Large intestine (tissue), 3 donors: ENCODE results near the gene TMEM47. TPM values are rescaled to one million over a fixed set of nuclear protein-coding genes. Genes with fewer than 3 reads are reported as not detected.
A peak's percentile ranks its signal among the peaks of the same experiment; 100 is the strongest.

Experiments
- DNase-seq, 2 donors: peaks; one replicate each; pipeline versions ENCODE4 v3.0.0 to v3.0.0-alpha.2; 2013
- H3K27ac ChIP-seq: one replicate; pipeline ENCODE4 v1.5.1; 2013; ENCODE audit warnings: low read length
- H3K27me3 ChIP-seq: 2 replicates; pipeline ENCODE4 v1.6.1; 2013; ENCODE audit warnings: low read length; ENCODE audit not compliant: control insufficient read depth, insufficient read depth
- H3K36me3 ChIP-seq: 2 replicates; pipeline ENCODE4 v1.6.1; 2013; ENCODE audit warnings: low read length; ENCODE audit not compliant: control insufficient read depth, insufficient read depth
- H3K4me1 ChIP-seq: one replicate; pipeline ENCODE4 v1.6.1; 2013; ENCODE audit warnings: low read length; ENCODE audit not compliant: control insufficient read depth, insufficient read depth
- H3K4me3 ChIP-seq: one replicate; pipeline ENCODE4 v1.5.1; 2013; ENCODE audit warnings: low read length
- H3K9me3 ChIP-seq: one replicate; pipeline ENCODE4 v1.6.1; 2013; ENCODE audit warnings: mild to moderate bottlenecking, low read depth, low read length, moderate library complexity; ENCODE audit not compliant: control insufficient read depth
- WGBS: methylation state at CpG from one replicate; pipeline ENCODE4 v1.1.5; 2013; ENCODE audit warnings: low lambda C conversion rate; ENCODE audit not compliant: insufficient coverage; 5-methylcytosine and 5-hydroxymethylcytosine counted together
- polyA plus RNA-seq: library from polyadenylated mRNA; unstranded; fragments of 120-200 nt; gene quantifications from one replicate; pipeline ENCODE4 v1.2.1, GENCODE V29; 2013

Gene TMEM47
- polyA plus RNA-seq, 1 donor = 8.9 TPM

DNA sequence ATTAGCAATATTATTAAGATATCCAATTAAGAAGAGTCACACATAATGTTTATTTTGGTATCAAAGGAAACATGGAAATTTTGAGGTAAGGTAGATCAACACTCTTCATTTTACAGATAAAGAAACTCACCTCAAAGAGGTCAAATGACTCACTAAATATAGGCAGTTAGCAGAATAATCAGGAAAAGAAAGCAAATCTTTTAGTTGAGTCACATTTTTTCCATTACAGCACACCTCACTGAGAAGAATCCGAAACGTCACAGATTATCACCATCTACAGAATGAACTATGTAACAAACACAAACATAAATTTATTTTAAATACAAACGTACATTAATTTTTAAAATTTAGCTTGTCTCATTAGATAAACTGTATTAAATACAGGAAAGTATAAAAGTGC is 70.1 kb downstream of the TMEM47 start:
- no peaks in the 10 kb centered on the region for H3K36me3 ChIP-seq
- H3K4me3 ChIP-seq = no peak overlapping the region
- H3K4me1 ChIP-seq = no peaks in the 10 kb centered on the region
- H3K27me3 ChIP-seq = no peaks in the 10 kb centered on the region
- no CpG with 5 or more reads among the region's 3 CpGs for WGBS
- no peaks in the 10 kb centered on the region for H3K9me3 ChIP-seq
- no peak for DNase-seq
- H3K27ac ChIP-seq = no peak overlapping the region

DNA sequence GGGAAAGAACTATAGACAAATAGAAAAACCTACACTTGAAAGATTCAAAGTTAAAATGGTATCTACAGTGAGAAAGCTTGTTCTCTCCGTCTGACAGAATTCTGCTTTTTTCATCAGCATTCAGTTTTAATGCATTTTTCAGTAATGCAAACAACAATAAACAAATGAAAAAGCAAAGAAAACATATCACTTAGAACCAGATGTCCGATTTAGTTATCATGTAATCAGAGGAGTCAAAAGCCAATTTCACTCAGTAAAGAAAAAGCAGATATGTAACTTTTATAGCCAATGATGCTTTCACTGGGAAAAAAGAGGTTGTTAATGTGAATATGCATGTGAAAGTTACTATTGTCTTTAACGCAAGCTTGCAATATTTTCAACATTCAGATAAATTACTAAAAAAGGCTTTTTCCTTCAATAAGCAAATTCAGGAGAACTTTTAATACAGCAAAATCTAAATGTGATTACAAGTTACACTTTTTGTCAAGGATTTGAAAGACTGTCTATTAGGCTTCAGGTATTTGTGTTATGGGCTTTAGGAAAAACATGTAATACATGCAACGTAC is 70.7 kb downstream of the TMEM47 start:
- Histone ChIP-seq H3K4me3 (no peak overlapping the region), H3K27ac (no peak overlapping the region), H3K4me1 (no peaks in the 10 kb centered on the region), H3K27me3 (no peaks in the 10 kb centered on the region), H3K9me3 (no peaks in the 10 kb centered on the region), H3K36me3 (no peaks in the 10 kb centered on the region)
- DNase-seq = no peak
- WGBS = no CpG with 5 or more reads among the region's 4 CpGs

DNA sequence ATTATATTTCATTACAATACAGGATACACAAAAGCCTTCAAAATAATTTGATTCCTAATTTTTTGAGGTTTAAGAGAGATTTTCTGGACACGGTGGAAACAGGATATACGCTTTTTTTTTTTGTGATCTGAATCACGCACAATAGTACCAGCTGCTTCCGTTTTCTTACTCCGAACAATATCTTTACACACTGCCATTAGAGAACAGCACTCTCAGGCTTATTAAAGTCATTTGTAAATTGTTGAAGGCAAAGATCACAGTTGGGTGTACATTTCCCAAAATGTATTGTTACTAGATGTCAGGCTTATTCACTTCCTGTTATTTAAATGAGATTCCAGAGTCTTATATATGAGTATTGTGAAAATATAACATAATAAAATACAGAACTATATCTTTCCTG is 71.5 kb downstream of the TMEM47 start:
- Histone ChIP-seq H3K9me3 (no peaks in the 10 kb centered on the region), H3K36me3 (no peaks in the 10 kb centered on the region), H3K4me1 (no peaks in the 10 kb centered on the region), H3K4me3 (no peak overlapping the region), H3K27ac (no peak overlapping the region), H3K27me3 (no peaks in the 10 kb centered on the region)
- no CpG with 5 or more reads among the region's 5 CpGs for WGBS
- no peak for DNase-seq

DNA sequence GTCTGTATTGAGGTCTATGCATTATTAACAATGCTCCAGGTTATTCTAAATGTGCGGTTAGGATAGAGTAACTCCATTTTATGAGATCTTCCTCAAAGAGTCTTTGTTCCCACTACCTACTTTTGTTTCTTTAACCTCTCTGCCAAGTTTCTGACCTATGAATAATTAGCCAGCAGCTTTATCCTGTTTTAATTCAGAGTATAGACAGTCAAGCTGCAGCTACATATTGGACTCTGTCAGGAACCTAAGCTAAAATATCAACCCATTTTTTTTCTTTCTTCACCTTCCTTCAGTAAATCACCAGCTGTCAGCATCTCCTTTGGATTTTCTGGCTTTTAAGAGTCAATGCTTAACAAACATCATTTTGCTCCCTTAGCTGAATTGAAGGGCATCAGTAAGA is 72.3 kb downstream of the TMEM47 start:
- WGBS = no CpG with 5 or more reads among the region's 1 CpG

DNA sequence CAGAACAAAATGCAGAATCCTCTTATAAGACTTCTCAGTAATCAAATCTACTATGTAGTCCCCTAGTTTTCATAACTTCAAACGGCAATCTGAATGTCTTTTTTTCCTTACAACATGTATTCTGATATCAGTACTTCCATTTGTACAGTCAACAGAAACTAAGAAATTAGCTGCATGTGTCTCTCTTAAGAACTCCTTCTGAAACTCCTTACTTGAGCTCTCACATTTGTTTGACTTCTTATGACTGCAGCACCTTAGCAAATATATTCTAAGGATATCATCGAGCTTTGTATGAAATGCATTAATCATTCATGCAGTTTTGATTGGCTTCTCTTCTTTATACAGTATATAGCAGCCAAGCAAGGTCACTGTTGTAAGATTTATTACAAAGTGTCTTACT is 77.0 kb downstream of the TMEM47 start:
- no peak overlapping the region for H3K27ac ChIP-seq
- no CpG with 5 or more reads among the region's 2 CpGs for WGBS
- no peak for DNase-seq

More for the DNA sequence above, 72.3 kb downstream of the TMEM47 start:
- Histone ChIP-seq H3K27me3 (no peaks in the 10 kb centered on the region), H3K36me3 (no peaks in the 10 kb centered on the region), H3K4me1 (no peaks in the 10 kb centered on the region), H3K9me3 (no peaks in the 10 kb centered on the region), H3K27ac (no peak overlapping the region), H3K4me3 (no peak overlapping the region)
- DNase-seq = no peak

DNA sequence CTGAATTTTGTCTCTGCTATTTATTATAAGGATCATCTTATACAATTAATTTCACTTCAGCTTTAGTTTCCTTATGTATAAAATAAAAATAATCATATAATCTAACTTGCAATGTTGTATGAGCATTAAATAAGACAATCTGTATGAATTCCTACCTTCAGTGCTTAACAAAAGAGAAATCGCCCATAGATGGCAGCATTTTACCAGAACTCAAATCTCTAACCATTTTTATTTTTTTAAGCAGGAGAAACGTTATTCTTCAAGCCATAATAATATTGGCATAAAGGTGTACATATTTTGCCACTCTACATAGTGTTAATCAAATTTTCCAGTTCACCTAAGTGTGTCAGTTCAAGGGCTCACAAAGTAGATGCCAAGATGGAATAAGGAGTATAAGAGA is 78.8 kb downstream of the TMEM47 start:
- no peaks in the 10 kb centered on the region for H3K36me3 ChIP-seq
- peak in 1 of 2 donors; percentile 4 for DNase-seq
- H3K27me3 ChIP-seq = no peaks in the 10 kb centered on the region
- H3K9me3 ChIP-seq = no peaks in the 10 kb centered on the region
- WGBS = 0% methylated on average over 1 of the region's 2 CpGs
- H3K4me1 ChIP-seq = no peaks in the 10 kb centered on the region
- H3K4me3 ChIP-seq = no peak overlapping the region
- H3K27ac ChIP-seq = no peak overlapping the region

More for the DNA sequence above, 77.0 kb downstream of the TMEM47 start:
- Histone ChIP-seq H3K4me1 (no peaks in the 10 kb centered on the region), H3K9me3 (no peaks in the 10 kb centered on the region), H3K4me3 (no peak overlapping the region), H3K27me3 (no peaks in the 10 kb centered on the region), H3K36me3 (no peaks in the 10 kb centered on the region)
